HepG2 (cell line): ENCODE measurements around the gene PLXNC1. TPM values are rescaled to one million over a fixed set of nuclear protein-coding genes. Genes with fewer than 3 reads are reported as not detected.

Experiments used
- GTF3A ChIP-seq: sonication (generic); formaldehyde crosslinking; conservative IDR thresholded peaks from 2 replicates; pipeline ENCODE4 v1.4.0; 2020; ENCODE audit warnings: mild to moderate bottlenecking, missing genetic modification reagents
- HOXD1 ChIP-seq: sonication (generic); formaldehyde crosslinking; IDR thresholded peaks from 2 replicates; pipeline ENCODE4 v1.5.0; 2020; ENCODE audit warnings: missing genetic modification reagents
- NCOA1 ChIP-seq: sonication (generic); formaldehyde crosslinking; IDR thresholded peaks from 2 replicates; pipeline ENCODE4 v1.9.0; 2021; ENCODE audit warnings: missing genetic modification reagents
- NFE2 ChIP-seq: sonication (generic); formaldehyde crosslinking; IDR thresholded peaks from 2 replicates; pipeline ENCODE4 v1.4.0; 2020; ENCODE audit warnings: missing genetic modification reagents
- RCOR2 ChIP-seq: IDR thresholded peaks from 2 replicates; pipeline ENCODE4 v1.6.1; 2016; ENCODE audit warnings: missing biosample characterization, missing genetic modification reagents
- SOX5 ChIP-seq: IDR thresholded peaks from 2 replicates; pipeline ENCODE4 v1.6.1; 2016; ENCODE audit warnings: borderline replicate concordance
- ZMYM3 ChIP-seq: sonication (generic); formaldehyde crosslinking; IDR thresholded peaks from 2 replicates; pipeline ENCODE4 v1.5.1; 2020; ENCODE audit warnings: mild to moderate bottlenecking, missing genetic modification reagents
- ZNF263 ChIP-seq: sonication (generic); formaldehyde crosslinking; IDR thresholded peaks from 2 replicates; pipeline ENCODE4 v1.4.0; 2020; ENCODE audit warnings: missing genetic modification reagents
- ZNF446 ChIP-seq: sonication (generic); formaldehyde crosslinking; IDR thresholded peaks from 2 replicates; pipeline ENCODE4 v1.5.0; 2020; ENCODE audit warnings: mild to moderate bottlenecking, missing genetic modification reagents
- ZNF709 ChIP-seq: sonication (generic); formaldehyde crosslinking; IDR thresholded peaks from 2 replicates; pipeline ENCODE4 v1.5.0; 2020; ENCODE audit warnings: mild to moderate bottlenecking, missing genetic modification reagents
- polyA plus RNA-seq, 8 experiments: library from polyadenylated mRNA; depleted of rRNA in 3 of 8; stranded (reverse) in 7 of 8; unstranded in 1 of 8; fragments of >200 nt; fragmentation: Illumina TruSeq in 4 of 8; extraction: Trizol in 4 of 8; gene quantifications; 2 replicates each; pipeline versions ENCODE4 v1.2.1 to v1.2.3, GENCODE V29; 2011 to 2016; ENCODE audit warnings: low read depth in 4 of 8, missing spikeins in 1 of 8, mixed read lengths in 1 of 8; ENCODE audit not compliant: insufficient read depth in 1 of 8
- total RNA-seq, 5 experiments: library from RNA; depleted of rRNA; stranded (reverse); fragments of >200 nt; fragmentation: Illumina TruSeq; extraction: Trizol; gene quantifications; 2 replicates each; pipeline ENCODE4 v1.2.3, GENCODE V29; 2016; ENCODE audit warnings: low read depth in 1 of 5
- TF ChIP-seq, protein P1 (sequence below): sonication (generic); formaldehyde crosslinking; IDR thresholded peaks from 2 replicates; pipeline ENCODE4 v1.8.0; 2022; ENCODE audit warnings: low read depth, missing genetic modification reagents
- TF ChIP-seq, protein P2 (sequence below): sonication (generic); formaldehyde crosslinking; IDR thresholded peaks from 2 replicates; pipeline ENCODE4 v1.5.0; 2020; ENCODE audit warnings: mild to moderate bottlenecking, low read depth, missing genetic modification reagents, borderline replicate concordance
- TF ChIP-seq, protein P3 (sequence below): sonication (generic); formaldehyde crosslinking; IDR thresholded peaks from 2 replicates; pipeline ENCODE4 v1.4.0; 2020; ENCODE audit warnings: missing genetic modification reagents

The PLXNC1 gene
- total and polyA plus RNA-seq, 2 of the 13 experiments (the other 11 are each of a cell fraction or from before 2014, with no cell fraction given) = 6.6 to 11.2 TPM

DNA sequence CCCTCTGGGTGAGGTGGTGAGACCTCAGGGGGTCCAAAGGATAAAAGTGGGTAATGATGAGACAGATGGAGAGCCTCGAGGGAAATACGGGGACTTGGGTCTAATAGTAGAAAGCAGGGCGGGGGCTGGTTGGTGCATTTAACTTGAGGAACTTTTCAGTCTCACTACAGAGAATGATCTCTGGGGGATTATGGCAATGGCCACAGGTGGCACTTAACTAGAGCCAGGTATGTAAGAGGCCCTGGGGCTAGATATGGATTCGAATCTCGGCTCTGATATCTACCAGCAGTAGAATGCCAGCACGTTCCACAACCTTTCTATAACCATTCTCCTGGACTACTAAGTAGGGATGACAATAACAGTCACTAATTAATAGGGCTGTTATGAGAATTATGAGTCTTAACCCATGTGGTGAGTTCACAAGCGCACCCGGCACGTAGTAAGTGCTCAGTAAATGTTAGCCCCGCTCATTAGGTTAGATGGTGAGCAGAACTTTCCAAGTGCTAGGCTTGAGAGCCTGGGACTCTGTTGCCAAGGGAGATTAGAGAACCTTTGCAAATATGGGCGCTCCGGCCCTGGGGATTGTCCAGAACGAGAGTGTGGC is 888 bp upstream of the PLXNC1 start (continued):
- TF ChIP-seq, protein P1, sequence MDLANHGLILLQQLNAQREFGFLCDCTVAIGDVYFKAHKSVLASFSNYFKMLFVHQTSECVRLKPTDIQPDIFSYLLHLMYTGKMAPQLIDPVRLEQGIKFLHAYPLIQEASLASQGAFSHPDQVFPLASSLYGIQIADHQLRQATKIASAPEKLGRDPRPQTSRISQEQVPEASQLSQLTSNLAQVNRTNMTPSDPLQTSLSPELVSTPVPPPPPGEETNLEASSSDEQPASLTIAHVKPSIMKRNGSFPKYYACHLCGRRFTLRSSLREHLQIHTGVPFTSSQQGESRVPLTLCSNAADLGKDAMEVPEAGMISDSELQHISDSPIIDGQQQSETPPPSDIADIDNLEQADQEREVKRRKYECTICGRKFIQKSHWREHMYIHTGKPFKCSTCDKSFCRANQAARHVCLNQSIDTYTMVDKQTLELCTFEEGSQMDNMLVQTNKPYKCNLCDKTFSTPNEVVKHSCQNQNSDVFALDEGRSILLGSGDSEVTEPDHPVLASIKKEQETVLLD (CRISPR knock-in tag) = no peak
- TF ChIP-seq ZMYM3 (CRISPR knock-in tag) (peak; percentile 87), NCOA1 (CRISPR knock-in tag) (no peak), NFE2 (CRISPR knock-in tag) (no peak), ZNF446 (CRISPR knock-in tag) (0 out of 2 replicates have a peak, but pooled peaks have one; percentile 22), HOXD1 (no peak), ZNF263 (CRISPR knock-in tag) (no peak), GTF3A (CRISPR knock-in tag) (no peak), SOX5 (CRISPR knock-in tag) (no peak), RCOR2 (CRISPR knock-in tag) (0 out of 2 replicates have a peak, but pooled peaks have one; percentile 39), ZNF709 (CRISPR knock-in tag) (0 out of 2 replicates have a peak, but pooled peaks have one; percentile 33)
- TF ChIP-seq, protein P2, sequence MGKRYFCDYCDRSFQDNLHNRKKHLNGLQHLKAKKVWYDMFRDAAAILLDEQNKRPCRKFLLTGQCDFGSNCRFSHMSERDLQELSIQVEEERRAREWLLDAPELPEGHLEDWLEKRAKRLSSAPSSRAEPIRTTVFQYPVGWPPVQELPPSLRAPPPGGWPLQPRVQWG = no peak
- TF ChIP-seq, protein P3, sequence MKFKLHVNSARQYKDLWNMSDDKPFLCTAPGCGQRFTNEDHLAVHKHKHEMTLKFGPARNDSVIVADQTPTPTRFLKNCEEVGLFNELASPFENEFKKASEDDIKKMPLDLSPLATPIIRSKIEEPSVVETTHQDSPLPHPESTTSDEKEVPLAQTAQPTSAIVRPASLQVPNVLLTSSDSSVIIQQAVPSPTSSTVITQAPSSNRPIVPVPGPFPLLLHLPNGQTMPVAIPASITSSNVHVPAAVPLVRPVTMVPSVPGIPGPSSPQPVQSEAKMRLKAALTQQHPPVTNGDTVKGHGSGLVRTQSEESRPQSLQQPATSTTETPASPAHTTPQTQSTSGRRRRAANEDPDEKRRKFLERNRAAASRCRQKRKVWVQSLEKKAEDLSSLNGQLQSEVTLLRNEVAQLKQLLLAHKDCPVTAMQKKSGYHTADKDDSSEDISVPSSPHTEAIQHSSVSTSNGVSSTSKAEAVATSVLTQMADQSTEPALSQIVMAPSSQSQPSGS (CRISPR knock-in tag) = 0 out of 2 replicates have a peak, but pooled peaks have one; percentile 22
